ENCODE results near the gene FNDC10.
A peak's percentile ranks its signal among the peaks of the same experiment; 100 is the strongest.
"Not testable (repeated sequence)": the region's sequence is repeated elsewhere in the genome, so short reads cannot be mapped to it uniquely, and the experiment has no call there.

Gene FNDC10

DNA sequence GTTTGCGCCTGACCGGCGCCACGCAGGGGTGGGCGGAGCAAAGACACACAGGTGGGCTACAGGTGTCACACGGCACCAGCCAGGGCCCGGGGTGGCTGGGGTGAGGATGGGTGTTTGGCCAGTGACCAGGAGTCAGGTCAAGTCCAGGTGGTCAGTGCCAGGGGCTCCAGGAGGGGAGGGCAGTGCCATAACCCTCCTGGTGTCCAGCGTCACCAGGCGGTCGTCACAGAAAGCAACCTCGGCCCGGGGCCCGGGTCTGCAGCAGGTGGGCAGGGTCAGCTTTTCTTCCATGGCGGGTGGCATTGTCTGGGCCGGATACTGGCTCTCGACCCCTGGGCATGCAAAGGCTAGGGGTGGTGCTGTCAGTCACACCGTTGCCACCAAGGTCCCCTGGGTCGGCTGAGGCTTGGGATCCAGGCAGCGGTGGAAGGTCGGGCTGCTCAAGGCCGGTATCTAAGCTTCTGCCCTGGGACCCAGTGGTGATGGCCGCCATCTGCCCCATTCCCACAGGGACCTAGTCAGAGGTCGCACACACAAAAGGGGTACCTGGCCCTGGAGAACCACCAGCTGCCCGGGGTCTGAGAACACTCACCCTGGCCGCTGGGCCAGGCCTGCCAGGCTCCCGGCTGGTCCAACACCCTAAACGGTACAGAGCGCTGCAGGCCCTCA is 1.8 kb downstream of the FNDC10 start:
- TF ChIP-seq POLR2AphosphoS5 (IDR thresholded peaks at IDR 0.05; ENCODE audit: low read depth, low read length) (no peak), POLR2A (IDR thresholded peaks at IDR 0.05; ENCODE audit: low read depth, low read length) (no peak), TAF1 (IDR thresholded peaks at IDR 0.05; ENCODE audit: borderline replicate concordance, low read depth, low read length) (no peak)
- no peak for FAIRE-seq
- DNase-seq (ENCODE audit: insufficient read length): no peak

DNA sequence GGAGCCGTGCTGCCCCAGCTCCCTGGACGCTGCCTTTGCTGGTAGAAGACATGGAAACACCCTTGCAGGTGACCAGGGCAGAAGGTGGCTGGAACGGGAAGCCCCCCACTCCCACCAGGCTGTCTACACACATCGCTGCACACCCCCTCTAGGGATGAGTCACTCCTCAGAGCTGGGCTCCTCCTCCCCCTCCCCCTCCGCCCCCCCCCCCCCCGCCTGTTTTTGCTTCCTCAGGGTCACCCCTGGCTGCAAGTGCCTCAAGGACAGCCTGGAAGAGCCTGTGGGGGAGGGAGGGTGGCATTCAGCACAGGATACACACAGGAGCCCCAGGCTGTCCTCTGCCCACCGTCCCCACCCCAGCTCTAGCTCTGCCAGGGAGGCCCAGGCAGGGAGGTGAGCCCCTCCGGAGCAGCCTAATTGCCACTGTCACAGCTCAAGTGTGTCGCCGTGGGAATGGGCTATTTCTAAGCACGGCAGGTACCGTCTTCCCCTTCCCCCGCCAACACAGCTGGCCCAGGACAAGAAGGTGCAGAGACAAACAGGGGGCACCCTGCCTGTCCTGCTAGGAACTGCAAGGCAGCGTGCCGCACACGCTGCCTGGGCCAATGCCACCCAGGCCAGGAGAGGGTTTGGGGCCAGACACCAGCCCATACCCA is 2.5 kb downstream of the FNDC10 start:
- TF ChIP-seq POLR2A (IDR thresholded peaks at IDR 0.05; ENCODE audit: low read depth, low read length) (no peak), TAF1 (IDR thresholded peaks at IDR 0.05; ENCODE audit: borderline replicate concordance, low read depth, low read length) (no peak), POLR2AphosphoS5 (IDR thresholded peaks at IDR 0.05; ENCODE audit: low read depth, low read length) (no peak)
- DNase-seq (ENCODE audit: insufficient read length): peak; percentile 58
- peak; percentile 73 for FAIRE-seq

DNA sequence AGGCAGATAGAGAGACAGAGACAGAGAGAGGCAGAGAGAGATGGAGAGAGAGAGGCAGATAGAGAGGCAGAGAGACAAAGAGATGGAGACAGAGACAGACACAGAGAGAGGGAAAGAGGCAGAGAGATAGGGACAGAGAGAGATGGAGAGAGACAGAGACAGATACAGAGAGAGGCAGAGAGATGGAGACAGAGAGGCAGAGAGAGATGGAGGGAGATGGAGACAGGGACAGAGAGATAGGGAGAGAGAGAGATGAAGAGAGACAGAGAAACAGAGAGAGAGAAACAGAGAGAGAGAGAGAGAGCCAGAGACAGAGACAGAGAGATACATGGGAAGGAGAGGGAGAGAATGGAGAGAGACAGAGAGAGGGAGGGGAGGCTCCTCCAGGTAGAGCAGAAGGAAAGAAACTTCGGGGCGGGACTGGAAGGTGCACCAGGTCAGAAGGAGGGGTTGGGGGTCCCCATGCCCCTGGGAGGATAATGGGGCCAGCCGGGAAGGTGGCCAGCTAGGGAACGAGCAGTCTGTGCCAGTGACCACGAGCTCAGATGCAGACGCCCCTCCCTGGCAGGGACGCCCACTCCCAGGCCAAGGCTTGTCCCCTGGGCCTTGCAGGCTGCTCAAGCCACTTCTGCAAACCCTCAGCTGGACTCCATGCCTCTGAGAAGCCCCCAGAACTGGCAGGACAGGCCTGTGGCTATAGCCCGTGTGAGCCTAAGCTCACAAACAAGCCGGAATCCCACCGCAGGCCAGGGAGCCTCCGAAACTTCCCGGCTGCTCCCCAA is 3.3 kb downstream of the FNDC10 start:
- DNase-seq (ENCODE audit: insufficient read length) (peak; percentile 34), FAIRE-seq (no peak)
- no peak for TF ChIP-seq POLR2AphosphoS5 (IDR thresholded peaks at IDR 0.05; ENCODE audit: low read depth, low read length)
- no peak for TF ChIP-seq POLR2A (IDR thresholded peaks at IDR 0.05; ENCODE audit: low read depth, low read length)
- no peak for TF ChIP-seq TAF1 (IDR thresholded peaks at IDR 0.05; ENCODE audit: borderline replicate concordance, low read depth, low read length)

DNA sequence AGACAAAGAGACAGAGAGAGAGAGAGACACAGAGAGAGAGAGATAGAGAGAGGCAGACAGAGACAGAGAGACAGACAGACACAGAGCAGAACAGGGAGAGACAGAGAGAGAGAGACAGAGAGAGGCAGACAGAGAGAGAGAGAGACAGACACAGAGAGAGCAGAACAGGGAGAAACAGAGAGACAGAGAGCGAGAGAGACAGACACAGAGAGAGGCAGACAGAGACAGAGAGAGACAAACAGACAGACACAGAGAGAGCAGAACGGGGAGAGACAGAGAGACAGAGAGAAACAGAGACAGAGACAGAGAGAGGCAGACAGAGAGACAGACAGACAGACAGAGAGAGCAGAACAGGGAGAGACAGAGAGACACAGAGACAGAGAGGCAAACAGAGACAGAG is 4.6 kb downstream of the FNDC10 start:
- not testable (repeated sequence) for DNase-seq (ENCODE audit: insufficient read length); FAIRE-seq

DNA sequence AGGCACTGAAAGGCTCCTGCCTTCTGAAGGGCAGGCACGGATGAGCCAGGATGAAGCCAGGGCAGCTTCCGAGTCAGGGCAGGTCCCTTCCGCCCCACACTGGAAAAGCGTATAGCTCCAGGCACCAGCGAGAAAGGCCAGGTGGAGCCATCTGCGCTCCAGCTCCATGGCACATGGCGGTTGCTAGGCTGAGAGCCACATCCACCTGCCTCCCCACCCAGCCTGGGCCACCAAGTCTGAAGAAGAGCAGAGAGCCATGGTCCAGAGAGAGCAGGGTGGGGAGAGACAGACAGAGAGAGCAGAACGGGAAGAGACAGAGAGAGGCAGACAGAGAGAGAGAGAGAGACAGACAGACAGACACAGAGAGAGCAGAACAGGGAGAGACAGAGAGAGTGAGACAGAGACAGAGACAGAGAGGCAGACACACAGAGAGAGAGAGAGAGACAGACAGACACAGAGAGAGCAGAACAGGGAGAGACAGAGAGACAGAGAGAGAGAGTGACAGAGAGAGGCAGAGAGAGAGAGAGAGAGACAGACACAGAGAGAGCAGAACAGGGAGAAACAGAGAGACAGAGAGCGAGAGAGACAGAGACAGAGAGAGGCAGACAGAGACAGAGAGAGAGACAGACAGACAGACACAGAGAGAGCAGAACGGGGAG is 5.2 kb downstream of the FNDC10 start:
- DNase-seq (ENCODE audit: insufficient read length) (no peak), FAIRE-seq (no peak)
- TF ChIP-seq TAF1 (IDR thresholded peaks at IDR 0.05; ENCODE audit: borderline replicate concordance, low read depth, low read length): no peak
- no peak for TF ChIP-seq POLR2A (IDR thresholded peaks at IDR 0.05; ENCODE audit: low read depth, low read length)
- TF ChIP-seq POLR2AphosphoS5 (IDR thresholded peaks at IDR 0.05; ENCODE audit: low read depth, low read length): no peak

DNA sequence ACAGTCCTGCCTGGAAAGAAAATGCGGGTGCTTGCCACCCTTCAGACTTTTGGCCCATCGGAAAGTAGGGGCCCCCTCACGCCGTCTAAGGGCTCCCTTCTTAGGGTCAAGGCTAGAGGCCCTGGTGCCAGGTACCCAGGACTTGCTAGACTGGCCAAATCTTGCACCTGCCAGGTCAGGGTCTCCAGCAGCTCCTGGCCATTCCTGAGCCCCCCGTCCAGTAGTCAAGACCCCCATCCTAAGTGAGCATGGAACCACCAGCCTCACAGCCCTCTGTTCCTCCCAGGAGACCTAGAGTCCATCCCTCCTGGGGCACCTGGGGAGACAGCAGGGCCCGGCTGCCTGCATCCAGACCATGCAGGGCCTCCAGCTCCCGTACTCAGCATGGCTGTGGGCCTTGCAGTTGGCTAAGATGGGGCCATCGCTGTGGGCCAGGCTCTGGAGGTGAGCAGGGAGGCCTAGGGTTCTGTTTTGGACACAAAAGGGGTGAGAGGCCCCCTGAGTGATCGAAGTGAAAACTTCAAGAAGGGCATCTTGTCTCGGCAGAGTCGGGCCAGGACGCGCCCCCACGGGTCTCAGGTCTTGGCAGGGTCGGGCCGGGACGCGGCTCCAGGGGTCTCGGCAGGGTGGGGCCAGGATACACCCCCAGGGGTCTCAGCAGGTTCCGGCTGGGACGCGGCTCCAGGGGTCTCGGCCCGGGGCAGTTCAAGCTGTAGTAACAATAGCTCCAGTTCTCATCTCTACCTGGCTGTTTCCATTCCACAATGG is 5.9 kb downstream of the FNDC10 start:
- FAIRE-seq (no peak), DNase-seq (ENCODE audit: insufficient read length) (no peak)
- TF ChIP-seq TAF1 (IDR thresholded peaks at IDR 0.05; ENCODE audit: borderline replicate concordance, low read depth, low read length) (no peak), POLR2A (IDR thresholded peaks at IDR 0.05; ENCODE audit: low read depth, low read length) (no peak), POLR2AphosphoS5 (IDR thresholded peaks at IDR 0.05; ENCODE audit: low read depth, low read length) (no peak)

DNA sequence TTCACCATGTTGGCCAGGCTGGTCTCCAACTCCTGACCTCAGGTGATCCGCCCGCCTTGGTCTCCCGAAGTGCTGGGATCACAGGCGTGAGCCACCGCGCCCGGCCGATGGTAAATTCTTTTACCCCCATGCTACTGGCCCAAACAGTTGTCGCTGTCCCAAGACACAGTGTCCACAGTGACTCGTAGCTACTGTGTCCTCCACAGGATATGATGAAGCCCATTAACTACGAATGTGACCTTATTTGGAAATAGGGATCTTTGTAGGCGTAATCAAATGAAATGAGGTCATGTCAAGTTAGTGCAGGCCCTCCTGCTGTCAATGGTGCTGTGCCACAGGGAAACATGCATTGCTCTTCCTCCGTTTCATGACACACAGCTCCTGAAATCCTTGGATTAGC is 8.5 kb downstream of the FNDC10 start:
- DNase-seq (ENCODE audit: insufficient read length): no peak
- no peak for FAIRE-seq
- TF ChIP-seq POLR2AphosphoS5 (IDR thresholded peaks at IDR 0.05; ENCODE audit: low read depth, low read length) (no peak), TAF1 (IDR thresholded peaks at IDR 0.05; ENCODE audit: borderline replicate concordance, low read depth, low read length) (no peak), POLR2A (IDR thresholded peaks at IDR 0.05; ENCODE audit: low read depth, low read length) (no peak)

DNA sequence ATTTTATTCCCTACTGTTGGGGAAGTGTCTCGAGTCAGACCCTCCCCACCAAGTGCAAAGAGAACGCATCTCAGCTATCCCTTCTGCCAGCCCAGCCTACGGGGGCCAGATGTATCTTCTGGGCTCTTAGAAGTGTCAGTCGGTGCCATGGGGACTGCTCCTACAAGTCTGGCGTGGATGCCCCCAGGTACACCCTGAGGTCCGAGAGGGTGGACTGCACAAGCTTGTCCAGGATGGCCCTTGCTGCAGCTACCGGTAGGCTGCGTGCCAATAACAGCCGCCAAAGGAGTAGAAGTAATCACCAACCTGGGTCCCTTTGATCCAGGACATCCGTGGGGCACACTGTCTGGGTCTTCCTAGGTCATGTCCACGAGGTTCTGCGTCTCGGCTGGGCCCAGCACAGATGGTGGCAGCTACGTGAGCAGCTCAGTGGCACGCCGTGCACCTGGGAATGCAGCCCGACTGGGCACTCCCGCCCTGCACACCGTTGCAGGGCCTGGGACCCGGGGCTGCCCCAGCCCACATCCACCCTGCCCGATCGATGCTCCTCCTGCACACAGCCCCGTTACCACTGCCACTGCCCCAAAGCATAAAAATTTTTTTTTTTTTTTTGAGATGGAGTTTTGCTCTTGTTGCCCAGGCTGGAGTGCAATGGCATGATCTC is 16.5 kb downstream of the FNDC10 start:
- TF ChIP-seq POLR2AphosphoS5 (IDR thresholded peaks at IDR 0.05; ENCODE audit: low read depth, low read length) (no peak), TAF1 (IDR thresholded peaks at IDR 0.05; ENCODE audit: borderline replicate concordance, low read depth, low read length) (no peak), POLR2A (IDR thresholded peaks at IDR 0.05; ENCODE audit: low read depth, low read length) (no peak)
- DNase-seq (ENCODE audit: insufficient read length): no peak
- no peak for FAIRE-seq

DNA sequence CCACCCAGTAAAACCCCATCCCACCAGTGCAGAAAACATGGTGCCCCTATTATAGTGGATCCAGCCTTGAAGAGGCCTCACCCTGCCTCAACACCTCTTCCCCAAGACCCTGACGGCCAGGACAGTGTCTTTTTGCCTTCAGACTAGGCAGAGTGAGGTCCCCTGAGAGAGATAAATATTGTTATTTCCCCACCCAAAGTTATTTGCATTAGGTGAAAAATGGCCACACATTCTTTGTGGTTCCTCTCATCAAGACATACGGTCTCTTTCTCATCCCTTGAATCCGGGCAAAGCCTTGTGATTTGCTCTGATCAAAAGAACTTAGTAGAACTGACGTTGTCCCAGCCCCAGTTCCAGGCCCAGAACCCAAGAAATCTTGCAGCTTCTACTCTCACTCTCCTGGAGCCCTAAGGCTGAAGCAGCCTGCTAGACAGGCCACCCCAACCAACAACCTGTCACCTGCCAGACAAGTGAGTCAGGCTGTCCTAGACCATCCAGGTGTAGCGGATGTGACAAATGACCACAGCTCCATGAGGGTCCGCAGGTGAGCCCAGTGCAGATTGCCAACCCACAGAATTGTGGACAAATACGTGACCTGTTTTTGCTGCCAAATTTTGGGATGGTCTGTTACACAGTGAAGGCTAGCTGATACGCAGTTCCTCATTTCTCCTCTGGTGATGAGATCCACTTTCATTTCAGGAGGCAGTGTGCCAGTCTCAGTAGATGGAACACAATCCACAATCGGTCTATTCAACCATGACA is 17.2 kb downstream of the FNDC10 start:
- no peak for TF ChIP-seq POLR2AphosphoS5 (IDR thresholded peaks at IDR 0.05; ENCODE audit: low read depth, low read length)
- TF ChIP-seq POLR2A (IDR thresholded peaks at IDR 0.05; ENCODE audit: low read depth, low read length): no peak
- TF ChIP-seq TAF1 (IDR thresholded peaks at IDR 0.05; ENCODE audit: borderline replicate concordance, low read depth, low read length): no peak
- FAIRE-seq: no peak
- no peak for DNase-seq (ENCODE audit: insufficient read length)

DNA sequence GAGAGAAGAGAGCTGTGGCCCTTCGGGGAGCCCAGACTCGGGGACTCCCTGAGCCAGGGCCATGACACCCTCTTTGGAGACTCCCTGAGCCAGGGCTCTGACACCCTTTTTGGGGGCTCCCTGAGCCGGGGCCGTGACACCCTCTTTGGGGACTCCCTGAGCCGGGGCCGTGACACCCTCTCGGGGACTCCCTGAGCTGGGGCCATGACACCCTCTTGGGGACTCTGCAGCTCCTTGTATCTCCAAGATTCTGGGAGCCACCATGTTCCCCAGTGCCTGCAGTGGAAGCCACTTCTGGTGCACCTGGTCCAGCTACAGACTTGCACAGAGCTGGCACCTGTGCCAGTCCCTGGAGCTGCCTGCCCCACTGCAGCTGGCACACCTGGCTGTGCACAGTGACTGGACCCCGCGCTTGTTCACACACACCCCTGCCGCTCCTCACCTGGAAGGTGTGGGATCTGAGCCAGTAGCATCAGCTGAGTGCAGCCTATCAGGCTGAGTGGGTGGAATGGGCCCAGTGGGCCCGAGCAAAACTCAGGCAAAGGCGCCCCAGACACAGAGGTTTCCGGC is 21.5 kb downstream of the FNDC10 start:
- FAIRE-seq: no peak
- TF ChIP-seq POLR2A (IDR thresholded peaks at IDR 0.05; ENCODE audit: low read depth, low read length) (no peak), POLR2AphosphoS5 (IDR thresholded peaks at IDR 0.05; ENCODE audit: low read depth, low read length) (no peak), TAF1 (IDR thresholded peaks at IDR 0.05; ENCODE audit: borderline replicate concordance, low read depth, low read length) (no peak)
- no peak for DNase-seq (ENCODE audit: insufficient read length)
